Endodermal cell (in vitro differentiated cells): ENCODE results near the gene C17orf107. TPM values are rescaled to one million over a fixed set of nuclear protein-coding genes. Genes with fewer than 3 reads are reported as not detected.

Experiments
- DNase-seq: peaks from one replicate; pipeline ENCODE4 v3.0.0-alpha.2; 2017
- H3K27ac ChIP-seq: 2 replicates; pipeline ENCODE4 v1.5.1; 2013; ENCODE audit warnings: mild to moderate bottlenecking, low read depth, low read length, moderate library complexity
- H3K27me3 ChIP-seq: 2 replicates; pipeline ENCODE4 v1.6.1; 2013; ENCODE audit warnings: mild to moderate bottlenecking, low read length, moderate library complexity; ENCODE audit not compliant: insufficient read depth, control insufficient read depth, poor library complexity, severe bottlenecking
- H3K36me3 ChIP-seq: 2 replicates; pipeline ENCODE4 v1.7.0; 2013; ENCODE audit warnings: mild to moderate bottlenecking, low read length, moderate library complexity; ENCODE audit not compliant: control insufficient read depth, insufficient read depth
- H3K4me1 ChIP-seq: one replicate; pipeline ENCODE4 v1.7.0; 2013; ENCODE audit warnings: low read length; ENCODE audit not compliant: control insufficient read depth, insufficient read depth
- H3K4me3 ChIP-seq: 2 replicates; pipeline ENCODE4 v1.5.1; 2013; ENCODE audit warnings: mild to moderate bottlenecking, low read length, moderate library complexity
- H3K9ac ChIP-seq: 2 replicates; pipeline ENCODE4 v1.6.1; 2013; ENCODE audit warnings: mild to moderate bottlenecking, low read length, moderate library complexity; ENCODE audit not compliant: poor library complexity, severe bottlenecking; ENCODE audit errors: extremely low read depth
- H3K9me3 ChIP-seq: 2 replicates; pipeline ENCODE4 v1.6.1; 2013; ENCODE audit warnings: mild to moderate bottlenecking, low read length, moderate library complexity; ENCODE audit not compliant: control insufficient read depth
- H3K27ac Mint-ChIP-seq: 2 replicates; pipeline ENCODE4 v1.8.0; 2020; ENCODE audit warnings: mixed read lengths
- H3K27me3 Mint-ChIP-seq: 2 replicates; pipeline ENCODE4 v1.8.0; 2021; ENCODE audit warnings: mild to moderate bottlenecking, mixed read lengths; ENCODE audit not compliant: insufficient read depth
- H3K36me3 Mint-ChIP-seq: 2 replicates; pipeline ENCODE4 v1.8.0; 2020; ENCODE audit warnings: low read depth, mixed read lengths
- H3K4me1 Mint-ChIP-seq: 2 replicates; pipeline ENCODE4 v1.8.0; 2020; ENCODE audit warnings: mixed read lengths
- H3K4me3 Mint-ChIP-seq: 2 replicates; pipeline ENCODE4 v1.8.0; 2020; ENCODE audit warnings: mild to moderate bottlenecking, moderate library complexity, mixed read lengths
- H3K9me3 Mint-ChIP-seq: 2 replicates; pipeline ENCODE4 v1.8.0; 2020; ENCODE audit warnings: mild to moderate bottlenecking, mixed read lengths
- WGBS, 2 experiments: methylation state at CpG; one replicate each; pipeline versions ENCODE4 v1.1.5 to v1.1.7; 2013; ENCODE audit warnings: missing lambda C conversion rate in 2 of 2, mixed read lengths in 1 of 2; ENCODE audit not compliant: insufficient coverage in 1 of 2, insufficient read length in 1 of 2; 5-methylcytosine and 5-hydroxymethylcytosine counted together
- total RNA-seq, 2 donors: library from RNA; stranded (reverse); fragmentation: NEBNext Ultra II Directional in 1 of 2; extraction: Animal tissue kit (Norgen Biotek cat#: 25700) in 1 of 2; gene quantifications; 2 replicates in 1 of 2; 3 replicates in 1 of 2; pipeline ENCODE4 v1.2.1, GENCODE V29; 2021
- TF ChIP-seq, protein P1 (sequence below): fragments of 200-600 bp; sonication (generic); conservative IDR thresholded peaks from 2 replicates; pipeline ENCODE4 v1.5.0; 2021; ENCODE audit warnings: antibody characterized with exemption, mild to moderate bottlenecking

C17orf107 gene
- total RNA-seq, 2 donors from 2014 or later, result 0.82 to 4.8 TPM

DNA sequence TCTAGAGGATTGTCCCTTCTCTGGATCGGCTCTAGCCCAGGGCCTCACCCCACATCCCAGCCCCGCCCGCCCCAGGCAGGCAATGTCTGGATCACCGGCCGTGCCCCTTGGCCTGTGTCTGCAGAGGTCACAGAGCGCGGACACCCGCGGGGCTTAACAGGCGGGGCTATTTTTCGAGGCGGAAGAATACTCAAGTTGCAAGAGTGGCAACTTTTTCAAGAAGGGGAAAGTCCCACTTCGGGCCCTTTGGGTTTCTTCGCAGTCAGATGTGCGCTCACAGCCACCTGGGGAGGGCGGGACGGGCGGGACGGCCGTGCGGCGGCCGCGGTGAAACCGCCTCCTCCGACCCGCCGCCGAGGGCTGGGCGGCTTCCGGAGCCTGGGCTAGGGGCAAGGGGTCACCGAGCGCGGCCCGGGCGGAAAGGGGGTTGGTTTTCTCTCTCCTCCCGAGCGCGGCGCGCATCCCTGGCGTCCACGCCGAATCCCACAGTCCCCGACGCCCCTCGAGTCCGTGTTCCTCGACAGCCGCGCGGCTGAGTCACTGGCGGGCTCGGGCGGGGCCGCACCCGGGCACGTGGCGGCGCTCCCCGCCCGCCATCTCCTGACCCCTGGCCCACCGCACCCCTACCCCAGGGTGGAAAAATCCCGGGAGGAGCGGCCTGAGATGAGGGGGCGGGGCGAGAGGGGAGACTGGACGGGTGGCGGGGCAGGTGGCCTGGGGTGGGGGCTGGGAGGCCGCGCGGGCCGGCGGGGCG, 50.2 kb downstream of the C17orf107 start:
- Mint-ChIP-seq H3K4me3 (peak overlapping the region; percentile 93), H3K9me3 (no peaks in the 10 kb centered on the region), H3K36me3 (peaks cover 23% of the 10 kb centered on the region), H3K27me3 (no peaks in the 10 kb centered on the region), H3K27ac (peak overlapping the region; percentile 90), H3K4me1 (peaks cover 33% of the 10 kb centered on the region)
- WGBS, 2 experiments, result 0% methylated on average over 13 to 65 of the region's 75 CpGs
- DNase-seq, result peak; percentile 94
- H3K9ac ChIP-seq, result peak overlapping the region; percentile 85
- H3K4me1 ChIP-seq, result peaks cover 19% of the 10 kb centered on the region
- no peaks in the 10 kb centered on the region for H3K9me3 ChIP-seq
- peak overlapping the region; percentile 96 for H3K27ac ChIP-seq
- peak overlapping the region; percentile 91 for H3K4me3 ChIP-seq
- TF ChIP-seq, protein P1, sequence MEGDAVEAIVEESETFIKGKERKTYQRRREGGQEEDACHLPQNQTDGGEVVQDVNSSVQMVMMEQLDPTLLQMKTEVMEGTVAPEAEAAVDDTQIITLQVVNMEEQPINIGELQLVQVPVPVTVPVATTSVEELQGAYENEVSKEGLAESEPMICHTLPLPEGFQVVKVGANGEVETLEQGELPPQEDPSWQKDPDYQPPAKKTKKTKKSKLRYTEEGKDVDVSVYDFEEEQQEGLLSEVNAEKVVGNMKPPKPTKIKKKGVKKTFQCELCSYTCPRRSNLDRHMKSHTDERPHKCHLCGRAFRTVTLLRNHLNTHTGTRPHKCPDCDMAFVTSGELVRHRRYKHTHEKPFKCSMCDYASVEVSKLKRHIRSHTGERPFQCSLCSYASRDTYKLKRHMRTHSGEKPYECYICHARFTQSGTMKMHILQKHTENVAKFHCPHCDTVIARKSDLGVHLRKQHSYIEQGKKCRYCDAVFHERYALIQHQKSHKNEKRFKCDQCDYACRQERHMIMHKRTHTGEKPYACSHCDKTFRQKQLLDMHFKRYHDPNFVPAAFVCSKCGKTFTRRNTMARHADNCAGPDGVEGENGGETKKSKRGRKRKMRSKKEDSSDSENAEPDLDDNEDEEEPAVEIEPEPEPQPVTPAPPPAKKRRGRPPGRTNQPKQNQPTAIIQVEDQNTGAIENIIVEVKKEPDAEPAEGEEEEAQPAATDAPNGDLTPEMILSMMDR, result no peak
- H3K36me3 ChIP-seq, result peaks cover 30% of the 10 kb centered on the region
- no peaks in the 10 kb centered on the region for H3K27me3 ChIP-seq

DNA sequence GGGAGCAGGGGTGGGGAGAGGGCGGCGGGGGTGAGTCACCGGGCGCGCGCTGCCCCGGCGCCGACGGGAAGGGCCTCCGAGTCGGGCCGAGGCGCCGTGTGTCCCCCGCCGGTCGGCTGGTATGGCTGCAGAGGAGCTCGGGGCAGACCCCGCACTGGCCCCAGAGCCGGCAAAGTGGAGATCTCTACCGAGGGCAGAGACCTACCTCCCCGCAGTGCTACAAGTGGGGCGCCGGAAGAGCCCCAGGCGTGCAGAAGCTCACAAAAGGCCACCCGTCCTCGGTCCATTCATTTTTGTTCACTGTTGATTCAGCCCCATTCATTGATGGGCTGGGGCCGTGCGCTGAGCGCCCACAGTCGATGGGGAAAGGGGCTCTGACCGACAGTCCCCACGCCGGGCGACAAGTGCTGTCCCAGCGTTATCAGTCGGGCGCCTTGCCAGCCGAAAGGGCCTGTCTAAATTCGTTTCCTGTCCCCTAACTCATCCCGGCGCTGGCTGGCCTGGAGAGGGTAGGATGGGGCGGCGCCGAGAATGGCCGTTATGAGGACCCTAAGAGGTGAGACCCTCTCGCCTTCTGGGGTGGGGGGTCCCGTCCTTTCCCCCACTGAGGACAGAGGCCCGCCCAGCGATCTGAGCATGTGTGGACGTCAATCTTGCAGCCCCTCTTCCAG, 50.9 kb downstream of the C17orf107 start:
- Mint-ChIP-seq H3K27me3 (no peaks in the 10 kb centered on the region), H3K36me3 (peaks cover 17% of the 10 kb centered on the region), H3K27ac (peak overlapping the region; percentile 87), H3K4me1 (peaks cover 30% of the 10 kb centered on the region), H3K9me3 (no peaks in the 10 kb centered on the region), H3K4me3 (peak overlapping the region; percentile 93)
- DNase-seq, result peak; percentile 84
- Histone ChIP-seq H3K4me1 (peaks cover 14% of the 10 kb centered on the region), H3K36me3 (peaks cover 23% of the 10 kb centered on the region), H3K4me3 (peak overlapping the region; percentile 80), H3K9ac (peak overlapping the region; percentile 44), H3K9me3 (no peaks in the 10 kb centered on the region), H3K27ac (peak overlapping the region; percentile 96), H3K27me3 (no peaks in the 10 kb centered on the region)
- TF ChIP-seq, protein P1, result no peak
- 0 to 5% methylated on average over 34 to 52 of the region's 52 CpGs for WGBS, 2 experiments

DNA sequence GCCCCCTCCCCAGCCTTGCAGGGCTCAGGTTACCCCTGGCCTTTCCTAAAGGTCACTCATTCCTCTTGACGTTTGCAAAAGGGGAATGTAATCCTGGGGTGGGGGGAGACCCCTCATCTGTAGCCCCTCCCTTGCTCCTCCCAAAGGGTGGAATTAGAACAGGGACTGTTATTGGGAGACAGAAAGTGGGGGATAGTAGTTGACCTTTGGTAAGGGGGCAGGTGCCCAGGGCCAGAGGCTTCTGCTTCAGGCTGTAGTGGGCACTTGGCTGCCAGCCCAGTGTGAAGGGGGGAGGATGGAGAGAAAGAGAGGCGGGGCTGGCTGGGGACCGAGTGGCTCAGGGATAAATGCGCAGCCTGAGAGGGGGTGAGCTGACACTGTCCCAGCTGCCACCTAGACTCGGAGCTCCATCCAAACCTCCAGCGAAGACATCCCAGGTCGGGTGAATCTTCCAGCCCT, 51.4 kb downstream of the C17orf107 start, which contains the start of gene ENO3:
Gene ENO3, plus strand, starts transcription at position 374 of the 459 bp plus-strand sequence. CDS start 711 bp downstream, outside the sequence.
- Histone ChIP-seq H3K4me3 (peak within 1 kb of the TSS; percentile 80), H3K9me3 (no peaks in the 10 kb centered on the region), H3K4me1 (peaks cover 9% of the 10 kb centered on the region), H3K27me3 (no peaks in the 10 kb centered on the region), H3K27ac (peak within 1 kb of the TSS; percentile 96), H3K36me3 (peaks cover 17% of the 10 kb centered on the region), H3K9ac (peak within 1 kb of the TSS; percentile 44)
- Mint-ChIP-seq H3K9me3 (no peaks in the 10 kb centered on the region), H3K4me1 (peaks cover 25% of the 10 kb centered on the region), H3K27ac (peak within 1 kb of the TSS; percentile 87), H3K4me3 (peak within 1 kb of the TSS; percentile 93), H3K36me3 (peaks cover 11% of the 10 kb centered on the region), H3K27me3 (no peaks in the 10 kb centered on the region)
- peak; percentile 77 for DNase-seq
- 32 to 56% methylated on average over 3 to 7 of the region's 7 CpGs for WGBS, 2 experiments
- TF ChIP-seq, protein P1, result no peak
